Neural cell (in vitro differentiated cells): ENCODE data around the gene ANGPTL2.

ENCODE experiments used
- EP300 ChIP-seq: fragments of 450-650 bp; conservative IDR thresholded peaks from 2 replicates; pipeline ENCODE4 v1.6.1; 2014; ENCODE audit warnings: antibody characterized with exemption, mild to moderate bottlenecking, moderate library complexity; ENCODE audit not compliant: poor library complexity, severe bottlenecking
- EZH2 ChIP-seq: fragments of 200-600, 300-800 bp; shearing (Covaris generic), sonication (generic); IDR thresholded peaks from 2 replicates; pipeline ENCODE4 v1.6.1; 2014; ENCODE audit warnings: antibody characterized with exemption, low read length, borderline replicate concordance, mild to moderate bottlenecking; ENCODE audit not compliant: insufficient read depth, poor library complexity, severe bottlenecking
- MXI1 ChIP-seq: fragments of 450-650 bp; conservative IDR thresholded peaks from 2 replicates; pipeline ENCODE4 v1.6.1; 2014; ENCODE audit warnings: antibody characterized with exemption, mild to moderate bottlenecking; ENCODE audit not compliant: poor library complexity, severe bottlenecking
- POLR2AphosphoS5 ChIP-seq: IDR thresholded peaks from 2 replicates; pipeline ENCODE4 v1.6.1; 2012
- RAD21 ChIP-seq: fragments of 450-650 bp; conservative IDR thresholded peaks from 2 replicates; pipeline ENCODE4 v1.6.1; 2014; ENCODE audit warnings: antibody characterized with exemption, mild to moderate bottlenecking, moderate library complexity
- TAF1 ChIP-seq: IDR thresholded peaks from 2 replicates; pipeline ENCODE4 v1.6.1; 2012; ENCODE audit warnings: low read depth
- TF ChIP-seq, protein P1 (sequence below): fragments of 450-650 bp; IDR thresholded peaks from 2 replicates; pipeline ENCODE4 v1.5.1; 2014; ENCODE audit warnings: antibody characterized with exemption, mild to moderate bottlenecking, moderate library complexity; ENCODE audit not compliant: poor library complexity, severe bottlenecking
- TF ChIP-seq, protein P2 (sequence below): IDR thresholded peaks from 2 replicates; pipeline ENCODE4 v1.6.1; 2012; ENCODE audit warnings: borderline replicate concordance

DNA sequence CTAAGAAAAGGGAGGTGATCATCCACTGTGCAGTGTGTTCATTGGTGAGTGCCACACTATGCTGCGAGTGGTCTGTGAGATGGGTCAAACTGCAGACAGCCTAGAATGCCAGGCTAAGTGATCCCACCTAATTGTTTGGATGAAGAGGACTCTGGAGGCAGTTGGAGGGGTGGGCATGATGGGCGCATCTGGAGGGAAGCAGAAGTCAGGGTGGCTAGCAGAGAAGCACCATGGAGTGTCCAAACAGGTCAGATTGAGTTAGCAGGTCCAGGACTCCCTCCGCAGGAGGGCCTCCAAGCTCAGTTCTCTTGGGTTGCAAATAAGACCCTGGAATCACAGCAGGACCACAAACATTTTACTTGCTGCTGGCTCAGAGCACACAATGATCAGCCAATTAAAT lies 19.9 kb upstream of the ANGPTL2 start:
- TF ChIP-seq EZH2 (no peak), EP300 (no peak), POLR2AphosphoS5 (no peak), MXI1 (no peak), TAF1 (no peak), RAD21 (no peak)
- TF ChIP-seq, protein P1, sequence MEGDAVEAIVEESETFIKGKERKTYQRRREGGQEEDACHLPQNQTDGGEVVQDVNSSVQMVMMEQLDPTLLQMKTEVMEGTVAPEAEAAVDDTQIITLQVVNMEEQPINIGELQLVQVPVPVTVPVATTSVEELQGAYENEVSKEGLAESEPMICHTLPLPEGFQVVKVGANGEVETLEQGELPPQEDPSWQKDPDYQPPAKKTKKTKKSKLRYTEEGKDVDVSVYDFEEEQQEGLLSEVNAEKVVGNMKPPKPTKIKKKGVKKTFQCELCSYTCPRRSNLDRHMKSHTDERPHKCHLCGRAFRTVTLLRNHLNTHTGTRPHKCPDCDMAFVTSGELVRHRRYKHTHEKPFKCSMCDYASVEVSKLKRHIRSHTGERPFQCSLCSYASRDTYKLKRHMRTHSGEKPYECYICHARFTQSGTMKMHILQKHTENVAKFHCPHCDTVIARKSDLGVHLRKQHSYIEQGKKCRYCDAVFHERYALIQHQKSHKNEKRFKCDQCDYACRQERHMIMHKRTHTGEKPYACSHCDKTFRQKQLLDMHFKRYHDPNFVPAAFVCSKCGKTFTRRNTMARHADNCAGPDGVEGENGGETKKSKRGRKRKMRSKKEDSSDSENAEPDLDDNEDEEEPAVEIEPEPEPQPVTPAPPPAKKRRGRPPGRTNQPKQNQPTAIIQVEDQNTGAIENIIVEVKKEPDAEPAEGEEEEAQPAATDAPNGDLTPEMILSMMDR, result no peak
- TF ChIP-seq, protein P2, sequence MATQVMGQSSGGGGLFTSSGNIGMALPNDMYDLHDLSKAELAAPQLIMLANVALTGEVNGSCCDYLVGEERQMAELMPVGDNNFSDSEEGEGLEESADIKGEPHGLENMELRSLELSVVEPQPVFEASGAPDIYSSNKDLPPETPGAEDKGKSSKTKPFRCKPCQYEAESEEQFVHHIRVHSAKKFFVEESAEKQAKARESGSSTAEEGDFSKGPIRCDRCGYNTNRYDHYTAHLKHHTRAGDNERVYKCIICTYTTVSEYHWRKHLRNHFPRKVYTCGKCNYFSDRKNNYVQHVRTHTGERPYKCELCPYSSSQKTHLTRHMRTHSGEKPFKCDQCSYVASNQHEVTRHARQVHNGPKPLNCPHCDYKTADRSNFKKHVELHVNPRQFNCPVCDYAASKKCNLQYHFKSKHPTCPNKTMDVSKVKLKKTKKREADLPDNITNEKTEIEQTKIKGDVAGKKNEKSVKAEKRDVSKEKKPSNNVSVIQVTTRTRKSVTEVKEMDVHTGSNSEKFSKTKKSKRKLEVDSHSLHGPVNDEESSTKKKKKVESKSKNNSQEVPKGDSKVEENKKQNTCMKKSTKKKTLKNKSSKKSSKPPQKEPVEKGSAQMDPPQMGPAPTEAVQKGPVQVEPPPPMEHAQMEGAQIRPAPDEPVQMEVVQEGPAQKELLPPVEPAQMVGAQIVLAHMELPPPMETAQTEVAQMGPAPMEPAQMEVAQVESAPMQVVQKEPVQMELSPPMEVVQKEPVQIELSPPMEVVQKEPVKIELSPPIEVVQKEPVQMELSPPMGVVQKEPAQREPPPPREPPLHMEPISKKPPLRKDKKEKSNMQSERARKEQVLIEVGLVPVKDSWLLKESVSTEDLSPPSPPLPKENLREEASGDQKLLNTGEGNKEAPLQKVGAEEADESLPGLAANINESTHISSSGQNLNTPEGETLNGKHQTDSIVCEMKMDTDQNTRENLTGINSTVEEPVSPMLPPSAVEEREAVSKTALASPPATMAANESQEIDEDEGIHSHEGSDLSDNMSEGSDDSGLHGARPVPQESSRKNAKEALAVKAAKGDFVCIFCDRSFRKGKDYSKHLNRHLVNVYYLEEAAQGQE, result no peak
